ENCODE data around the gene NACC2.
"Not testable (repeated sequence)": the region's sequence is repeated elsewhere in the genome, so short reads cannot be mapped to it uniquely, and the experiment has no call there.

Gene NACC2

DNA sequence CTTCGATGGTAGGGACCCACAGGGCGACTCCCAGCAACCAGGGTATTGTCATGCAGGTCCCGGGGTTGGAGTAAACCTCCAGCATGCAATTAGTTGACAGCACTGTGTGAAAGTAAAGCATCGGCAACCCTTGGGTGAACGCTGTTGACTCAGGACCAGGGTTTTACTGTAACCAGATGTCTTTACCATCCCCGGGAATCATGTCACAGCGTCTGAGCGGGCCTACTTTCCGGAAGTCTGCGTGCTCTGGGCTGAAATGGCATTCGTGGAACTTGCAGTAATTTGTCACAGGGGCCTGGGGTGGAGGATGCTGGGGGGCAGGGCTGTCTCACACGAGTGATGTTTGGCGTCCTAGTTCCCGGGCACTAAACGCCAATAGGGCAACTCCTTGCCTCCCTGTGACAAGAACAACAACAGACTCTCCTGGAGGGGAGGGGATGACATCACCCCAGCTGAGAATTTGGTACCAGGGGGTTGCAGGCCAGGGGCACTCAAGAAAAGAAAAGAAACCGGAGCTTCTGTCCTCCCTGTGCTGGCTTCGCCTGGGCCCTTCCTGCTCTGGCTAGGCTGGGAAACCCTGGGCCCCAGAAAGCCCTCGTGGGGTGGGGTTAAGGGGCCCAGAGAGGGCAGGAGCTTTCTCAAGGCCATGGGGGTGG lies 123.8 kb downstream of the NACC2 start:
- DNase-seq, result no peak

DNA sequence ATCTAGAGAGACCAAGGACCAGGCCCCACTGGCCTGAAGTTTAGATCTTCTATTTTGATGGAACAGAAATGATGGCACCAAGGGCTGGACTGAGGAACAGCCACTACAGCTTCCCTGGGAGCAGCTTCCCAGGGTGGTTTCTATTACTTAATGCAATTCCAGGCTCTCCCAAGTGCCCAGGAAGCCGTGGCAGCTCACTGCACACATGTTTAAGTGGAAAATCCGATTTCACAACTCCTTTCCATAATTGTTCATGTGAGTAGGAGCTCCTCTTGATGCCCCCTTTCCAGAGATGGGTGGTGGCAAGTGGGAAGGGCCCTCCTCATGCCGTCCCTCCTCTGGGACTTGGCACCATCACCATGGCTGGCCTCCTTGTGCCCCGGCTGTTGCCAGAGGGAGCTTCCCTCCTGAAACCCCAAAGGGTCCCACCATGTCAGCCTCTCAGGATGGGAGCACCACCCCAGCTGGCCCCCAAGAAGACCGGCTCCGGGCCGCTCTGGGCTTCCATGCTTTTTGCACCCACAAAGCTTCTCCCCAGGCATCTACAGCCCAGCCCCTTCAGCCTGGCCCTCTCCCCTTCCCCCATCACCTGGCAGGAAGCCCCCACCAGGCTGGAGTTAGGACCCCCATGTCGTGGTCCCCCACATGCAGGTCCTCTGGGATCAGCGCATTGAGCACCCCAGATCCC lies 124.8 kb downstream of the NACC2 start:
- DNase-seq, result no peak

- no peak for DNase-seq
These were observed 125.9 kb downstream of the NACC2 start for GRCh38 chr9:135969064-135969683.

- DNase-seq, result no peak
These were observed 126.5 kb downstream of the NACC2 start for GRCh38 chr9:135968601-135969000.

- no peak for DNase-seq
These were observed 127.0 kb downstream of the NACC2 start for GRCh38 chr9:135968083-135968476.

DNA sequence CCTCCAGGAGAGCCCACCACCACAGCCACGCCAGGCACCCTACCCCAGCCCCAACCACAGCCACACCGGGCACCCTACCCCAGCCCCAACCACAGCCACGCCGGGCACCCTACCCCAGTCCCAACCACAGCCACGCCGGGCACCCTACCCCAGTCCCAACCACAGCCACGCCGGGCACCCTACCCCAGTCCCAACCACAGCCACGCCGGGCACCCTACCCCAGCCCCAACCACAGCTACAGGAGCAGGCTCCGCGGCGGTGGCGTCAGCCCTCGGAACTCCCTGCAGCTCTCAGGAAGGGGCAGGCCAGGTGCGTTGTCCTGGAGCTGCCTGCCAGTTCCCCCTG lies 128.2 kb downstream of the NACC2 start:
- DNase-seq, result not testable (repeated sequence)

GRCh38 chr9:135965124-135965756 lies 129.8 kb downstream of the NACC2 start:
- no peak for DNase-seq

- DNase-seq, result no peak
These were observed 131.2 kb downstream of the NACC2 start for GRCh38 chr9:135963938-135964337.

DNA sequence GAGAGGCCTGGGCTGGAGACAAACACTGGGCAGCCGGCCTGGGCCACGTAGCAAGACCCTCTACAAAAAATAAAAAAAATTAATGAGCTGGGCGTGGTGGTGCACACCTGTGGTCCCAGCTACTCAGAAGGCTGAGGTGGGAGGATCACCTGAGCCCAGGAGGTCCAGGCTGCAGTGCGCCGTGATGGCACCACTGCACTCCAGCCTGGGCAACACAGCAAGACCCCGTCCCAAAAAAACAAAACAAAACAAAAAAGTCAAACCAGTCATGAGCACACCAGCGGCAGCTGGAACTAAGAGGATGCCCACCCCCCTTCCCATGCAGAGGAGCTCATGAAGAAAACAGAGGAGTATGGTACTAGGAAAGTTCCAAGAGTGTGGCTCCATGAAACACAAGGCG lies 131.8 kb downstream of the NACC2 start:
- no peak for DNase-seq

- DNase-seq, result no peak
These were observed 132.3 kb downstream of the NACC2 start for GRCh38 chr9:135962696-135963307.

GRCh38 chr9:135961811-135962695 lies 133.0 kb downstream of the NACC2 start:
- DNase-seq, result no peak

DNA sequence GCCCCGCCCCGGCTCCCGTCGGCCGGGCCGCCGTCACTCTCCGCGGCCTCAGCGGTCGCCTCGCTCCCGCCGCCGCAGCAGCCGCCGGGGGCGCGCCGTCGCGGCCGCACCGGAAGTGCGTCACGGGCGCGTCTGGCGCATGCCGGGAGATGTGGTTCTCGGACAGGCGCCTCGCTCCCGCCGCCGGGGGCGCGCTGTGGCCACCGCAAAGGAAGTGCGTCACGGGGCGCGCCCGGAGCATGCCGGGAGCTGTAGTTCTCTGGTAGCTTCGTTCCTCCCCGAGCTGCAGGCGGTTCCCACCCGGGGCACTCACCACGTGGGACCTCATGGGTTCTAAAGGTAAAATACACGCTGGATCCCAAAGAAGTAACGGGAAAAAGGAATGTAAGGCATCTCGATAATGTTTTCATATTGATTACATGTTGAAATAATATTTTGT lies 133.8 kb downstream of the NACC2 start, which contains the start of gene UBAC1:
UBAC1 (minus strand) TSS at position 97 of the 439 bp plus-strand sequence. CDS start 211 bp downstream, outside the sequence.
- DNase-seq, result peak; percentile 99

DNA sequence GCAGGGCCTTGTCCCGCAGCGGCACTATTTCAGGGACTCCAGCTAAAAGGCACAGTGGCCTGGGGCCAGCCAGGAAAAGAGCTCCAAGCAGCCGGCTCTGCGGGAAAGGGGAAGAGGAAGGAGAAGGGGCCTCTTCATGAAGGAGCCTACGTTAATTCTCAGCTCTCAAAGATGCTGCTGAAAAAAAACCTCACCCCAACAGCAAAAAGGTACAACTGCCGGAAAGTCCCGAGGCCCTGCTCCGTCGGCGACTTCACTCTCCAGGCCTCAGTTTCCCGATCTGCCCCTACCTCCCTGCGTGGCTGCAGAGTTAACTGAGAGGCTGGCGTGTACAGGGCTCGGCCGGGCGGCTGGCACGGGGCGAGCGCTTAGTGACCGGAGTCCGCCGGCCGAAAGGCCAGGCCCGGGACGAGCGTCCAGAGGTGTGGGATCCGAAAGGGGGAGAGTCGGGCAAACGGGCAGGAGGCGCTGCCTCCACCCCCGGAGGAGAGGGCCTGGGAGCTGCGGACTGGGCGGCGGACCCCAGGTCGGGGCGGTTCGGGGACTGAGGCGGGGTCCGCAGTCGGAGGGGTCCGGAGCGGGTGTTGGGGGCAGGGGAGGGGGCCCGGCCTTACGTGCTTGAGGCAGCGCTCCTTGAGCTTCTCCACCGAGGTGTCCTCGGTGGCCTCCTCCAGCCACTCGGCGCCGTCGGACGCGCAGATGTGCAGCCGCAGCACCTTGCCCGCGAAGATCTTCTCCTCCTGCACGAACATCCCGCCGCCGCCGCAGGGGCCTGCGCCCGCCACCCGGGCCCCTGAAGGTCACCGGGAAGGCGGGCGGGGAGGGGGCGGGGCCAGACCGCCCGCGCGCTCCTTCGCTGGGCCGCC lies 134.4 kb downstream of the NACC2 start:
- no peak for DNase-seq

DNA sequence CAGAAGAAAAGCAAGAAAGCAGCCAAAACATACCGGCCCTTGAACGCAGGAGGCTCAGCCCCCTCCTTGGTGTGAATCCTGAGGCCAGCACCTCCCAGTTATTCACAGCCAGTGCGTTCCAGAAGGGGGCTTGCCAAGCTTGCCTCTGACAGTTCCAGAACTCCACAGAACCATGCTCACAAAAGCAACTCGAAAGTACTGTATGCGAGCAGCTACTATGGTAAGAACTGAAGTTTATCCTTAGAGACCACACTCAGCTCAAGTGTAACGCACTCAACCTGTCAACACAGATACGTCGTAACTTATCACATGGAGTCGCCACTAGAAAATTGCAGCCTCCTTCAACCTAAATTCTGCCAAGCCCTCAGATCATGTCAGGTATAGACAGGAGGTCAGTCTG lies 135.3 kb downstream of the NACC2 start:
- no peak for DNase-seq

DNA sequence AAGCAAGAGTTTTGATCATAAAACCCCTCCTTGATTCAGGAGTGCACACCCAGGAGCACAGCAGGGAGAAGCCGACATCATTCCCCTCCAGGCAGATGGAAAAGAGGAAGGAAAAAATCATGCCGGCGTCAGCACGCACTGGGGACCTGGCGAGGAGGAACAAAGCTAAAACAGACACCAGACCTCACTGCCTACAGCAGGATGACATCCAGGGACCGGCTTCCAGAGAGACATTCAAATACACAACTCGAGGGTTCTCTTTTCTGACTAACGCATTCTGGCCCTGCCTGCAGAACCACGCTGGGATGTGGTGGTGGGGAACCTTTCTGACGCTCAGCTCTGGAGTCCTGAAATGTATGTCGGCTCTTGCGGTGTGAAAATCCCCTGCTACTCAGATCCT lies 136.6 kb downstream of the NACC2 start:
- DNase-seq, result no peak

- no peak for DNase-seq
These were observed 137.7 kb downstream of the NACC2 start for GRCh38 chr9:135957431-135957830.

DNA sequence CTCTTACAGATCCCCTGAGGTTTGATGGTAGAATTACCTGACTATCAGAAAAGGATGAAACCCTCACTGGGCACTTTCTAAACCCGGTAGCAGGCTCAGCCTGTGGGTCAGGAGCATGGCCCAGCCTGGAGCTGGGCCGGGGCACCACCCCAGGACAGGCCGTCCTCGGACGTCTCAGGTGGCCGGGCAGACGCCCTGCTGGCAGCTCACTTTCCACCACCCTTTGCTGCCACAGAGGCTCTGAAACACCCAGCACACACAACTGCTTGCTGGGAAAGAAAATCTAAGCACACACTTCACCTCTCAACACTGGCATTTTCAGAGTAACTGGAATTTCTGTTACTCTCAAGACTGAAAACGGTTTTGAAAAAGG lies 138.3 kb downstream of the NACC2 start:
- no peak for DNase-seq
